Anterior cingulate cortex (tissue), 58 donors: ENCODE results near the gene CDHR2.

ENCODE experiments used
- DNase-seq, 58 donors: peaks; one replicate each; lab custom pipeline; 2025; lab: John Stamatoyannopoulos, UW

CDHR2 gene

GRCh38 chr5:176631383-176632200, 82.5 kb downstream of the CDHR2 start:
- DNase-seq, result no peak

DNA sequence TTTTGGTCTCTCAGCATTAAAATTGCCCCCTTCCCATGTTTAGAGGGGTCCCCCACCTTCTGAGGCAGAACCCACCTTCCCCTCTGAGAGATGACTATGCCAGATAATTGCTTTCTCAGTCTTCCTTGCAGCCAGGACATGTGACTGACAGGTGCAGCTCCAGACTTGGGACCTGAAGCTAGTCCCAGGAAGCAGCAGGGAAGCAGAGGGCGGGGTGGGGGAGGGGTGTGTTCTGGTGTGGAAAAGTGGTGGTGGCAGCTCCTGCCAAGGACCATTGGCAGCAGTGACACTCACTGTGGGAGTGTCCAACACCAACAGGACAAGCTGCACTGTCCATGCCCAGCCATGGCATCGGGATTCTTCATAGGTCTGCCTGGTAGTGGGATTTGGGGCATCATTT, 83.6 kb downstream of the CDHR2 start:
- DNase-seq, result no peak

GRCh38 chr5:176633598-176633997, 84.5 kb downstream of the CDHR2 start:
- DNase-seq, result no peak

- DNase-seq, result no peak
Observed at GRCh38 chr5:176636426-176636825, 87.3 kb downstream of the CDHR2 start.

- no peak for DNase-seq
Observed at GRCh38 chr5:176637556-176637955, 88.4 kb downstream of the CDHR2 start.

DNA sequence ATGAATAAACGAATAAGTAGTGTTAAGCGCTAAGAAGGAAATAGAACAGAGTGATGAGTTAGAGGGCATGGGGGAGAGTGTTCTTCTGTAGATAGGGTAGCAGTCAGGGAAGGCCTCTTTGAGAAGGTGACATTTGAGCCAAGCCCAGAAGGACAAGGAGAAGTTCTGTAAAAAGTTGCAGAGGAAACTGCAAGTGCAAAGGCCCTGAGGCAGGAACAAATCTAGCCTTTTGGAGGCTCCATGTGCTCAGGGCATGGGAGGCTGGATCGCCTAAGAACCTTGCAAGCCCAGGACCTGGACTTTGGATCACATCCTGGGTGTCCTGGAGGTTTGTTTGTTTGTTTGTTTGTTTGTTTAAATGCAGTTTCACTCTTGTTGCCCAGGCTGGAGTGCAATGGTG, 89.3 kb downstream of the CDHR2 start:
- DNase-seq, result no peak

DNA sequence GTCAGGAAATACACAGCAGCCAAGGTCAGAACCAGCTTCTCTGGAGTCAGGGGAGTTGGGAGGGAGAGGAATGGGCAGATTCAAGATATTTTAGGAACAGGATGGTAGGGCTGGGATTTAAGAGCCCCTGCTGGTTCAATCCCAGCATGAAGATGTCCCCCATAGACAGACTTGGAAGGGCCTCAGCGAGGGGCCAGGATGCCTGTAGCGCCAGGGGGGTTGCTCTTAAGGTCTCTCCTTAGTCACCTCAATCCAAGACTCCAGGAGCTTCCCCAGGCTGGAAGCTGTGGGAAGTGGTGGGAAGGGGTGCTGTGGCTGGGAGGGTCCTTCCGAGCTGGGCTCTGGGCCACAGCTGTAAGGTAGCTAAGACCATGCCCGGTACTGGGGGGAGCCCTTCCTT, 90.1 kb downstream of the CDHR2 start:
- DNase-seq, result no peak

GRCh38 chr5:176639981-176640380, 90.8 kb downstream of the CDHR2 start:
- DNase-seq, result peak in 53 of 58 donors; percentile 26 to 91 (median 72)

DNA sequence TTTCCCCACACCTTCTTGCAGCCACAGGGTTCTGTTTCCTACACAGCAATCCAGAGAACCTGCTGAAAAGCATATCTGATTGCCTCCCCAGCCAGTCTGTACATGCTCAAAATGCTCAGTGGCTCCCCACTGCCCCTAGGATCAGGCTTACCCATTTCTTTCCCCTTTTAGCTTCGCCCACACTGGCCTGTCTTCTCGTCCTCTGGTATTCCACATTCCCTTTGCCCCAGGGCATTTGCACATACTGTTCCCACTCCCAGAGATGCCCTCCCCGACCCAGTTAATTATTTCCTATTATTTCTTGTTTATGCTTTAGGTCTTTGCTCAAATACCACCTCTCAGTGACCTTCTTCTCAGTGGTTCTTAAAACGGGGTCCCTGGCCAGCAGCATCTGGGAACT, 91.5 kb downstream of the CDHR2 start:
- no peak for DNase-seq

GRCh38 chr5:176642675-176643490, 93.7 kb downstream of the CDHR2 start:
- DNase-seq, result no peak

- no peak for DNase-seq
Observed at GRCh38 chr5:176643491-176644219, 94.5 kb downstream of the CDHR2 start.

GRCh38 chr5:176644294-176644693, 95.2 kb downstream of the CDHR2 start:
- DNase-seq, result no peak

DNA sequence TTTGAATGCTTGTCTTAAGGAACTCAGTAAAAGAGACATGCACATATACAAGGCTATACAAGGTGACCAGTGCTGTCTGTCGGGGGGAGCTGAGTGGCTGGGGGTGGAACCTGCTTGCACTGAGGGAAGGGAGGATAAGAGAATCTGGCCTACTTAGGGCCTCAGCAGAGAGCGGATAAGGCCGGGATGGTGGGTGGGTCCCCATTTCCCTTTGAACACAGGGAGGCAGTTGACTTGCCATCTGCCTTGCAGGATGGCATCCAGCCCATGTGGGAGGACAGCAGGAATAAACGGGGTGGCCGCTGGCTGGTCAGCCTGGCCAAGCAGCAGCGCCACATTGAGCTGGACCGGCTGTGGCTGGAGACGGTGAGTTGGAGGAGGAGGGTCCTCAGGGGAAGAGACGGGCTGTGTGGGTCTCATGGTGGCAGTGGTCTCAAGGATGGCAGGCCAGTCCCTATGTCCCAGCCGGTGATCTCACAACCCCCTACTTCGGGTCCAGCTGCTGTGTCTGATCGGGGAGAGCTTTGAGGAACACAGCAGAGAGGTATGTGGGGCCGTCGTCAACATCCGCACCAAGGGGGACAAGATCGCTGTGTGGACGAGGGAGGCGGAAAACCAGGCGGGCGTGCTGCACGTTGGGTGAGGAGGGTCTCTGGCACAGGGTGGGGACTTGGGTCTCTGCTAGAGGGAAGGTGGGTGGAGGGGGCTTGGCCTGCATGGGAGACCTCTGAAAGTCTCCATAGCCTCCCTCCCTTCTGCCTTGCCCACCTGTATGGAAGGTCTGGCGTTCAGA, 95.9 kb downstream of the CDHR2 start:
- DNase-seq, result peak in 2 of 58 donors; percentile 23 to 44
